ENCODE data around the gene RALGAPA2.
"Not testable (repeated sequence)": the region's sequence is repeated elsewhere in the genome, so short reads cannot be mapped to it uniquely, and the experiment has no call there.

The RALGAPA2 gene

GRCh38 chr20:20547221-20547875 is 165.1 kb downstream of the RALGAPA2 start:
- TF ChIP-seq CTCF (IDR thresholded peaks at IDR 0.05; ENCODE audit: low read depth, low read length) = no peak
- DNase-seq (ENCODE audit: extremely low read depth, low read depth) = no peak

GRCh38 chr20:20546402-20546801 is 166.0 kb downstream of the RALGAPA2 start:
- no peak for TF ChIP-seq CTCF (IDR thresholded peaks at IDR 0.05; ENCODE audit: low read depth, low read length)

GRCh38 chr20:20543348-20543747 is 169.1 kb downstream of the RALGAPA2 start:
- DNase-seq (ENCODE audit: extremely low read depth, low read depth) = not testable (repeated sequence)

More at GRCh38 chr20:20546402-20546801, 166.0 kb downstream of the RALGAPA2 start:
- DNase-seq (ENCODE audit: extremely low read depth, low read depth) = no peak

GRCh38 chr20:20536240-20536933 is 176.1 kb downstream of the RALGAPA2 start:
- TF ChIP-seq CTCF (IDR thresholded peaks at IDR 0.05; ENCODE audit: low read depth, low read length) = no peak
- no peak for DNase-seq (ENCODE audit: extremely low read depth, low read depth)

GRCh38 chr20:20535051-20535450 is 177.4 kb downstream of the RALGAPA2 start:
- no peak for DNase-seq (ENCODE audit: extremely low read depth, low read depth)
- no peak for TF ChIP-seq CTCF (IDR thresholded peaks at IDR 0.05; ENCODE audit: low read depth, low read length)

GRCh38 chr20:20531283-20531682 is 181.2 kb downstream of the RALGAPA2 start:
- DNase-seq (ENCODE audit: extremely low read depth, low read depth) = no peak
- TF ChIP-seq CTCF (IDR thresholded peaks at IDR 0.05; ENCODE audit: low read depth, low read length) = no peak

- TF ChIP-seq CTCF (IDR thresholded peaks at IDR 0.05; ENCODE audit: low read depth, low read length) = no peak
- DNase-seq (ENCODE audit: extremely low read depth, low read depth) = no peak
Measured at GRCh38 chr20:20530428-20531151, 181.9 kb downstream of the RALGAPA2 start.
